CD4-positive, alpha-beta T cell (primary cell): Measurements from ENCODE around the gene PDE7B. TPM values are rescaled to one million over a fixed set of nuclear protein-coding genes. Genes with fewer than 3 reads are reported as not detected.

ENCODE experiments used
- ATAC-seq: fragments of 200-7000 bp; cut with Tn5 transposase; one replicate; pipeline ENCODE4 v1.10.0; 2022; ENCODE audit warnings: mild to moderate bottlenecking; ENCODE audit not compliant: poor library complexity
- CTCF ChIA-PET: fragments of 350-600 bp; sonication (Branson Sonifier 250); formaldehyde crosslinking; loops from one replicate; lab custom pipeline; 2021; ENCODE audit warnings: antibody characterized with exemption, inconsistent platforms; lab: Charles Lee
- POLR2A ChIA-PET: fragments of 350-600 bp; sonication (Branson Sonifier 250); formaldehyde crosslinking; loops from one replicate; lab custom pipeline; 2021; ENCODE audit warnings: antibody characterized with exemption, inconsistent platforms; lab: Charles Lee
- DNase-seq, 14 experiments: peaks; one replicate each; pipeline ENCODE4 v3.0.0-alpha.2; 2013 to 2020; ENCODE audit warnings: mixed read lengths in 2 of 14
- H3K27ac ChIP-seq, 2 donors: one replicate each; pipeline versions ENCODE4 v1.5.1 to v1.7.0; 2013; ENCODE audit warnings: low read length in 2 of 2, low read depth in 1 of 2, mild to moderate bottlenecking in 1 of 2
- H3K27me3 ChIP-seq, 2 experiments: 1 replicate in 1 of 2; 2 replicates in 1 of 2; pipeline versions ENCODE4 v1.6.1 to v1.7.0; 2013; ENCODE audit warnings: low read length in 2 of 2, control low read depth in 1 of 2, mild to moderate bottlenecking in 1 of 2, moderate library complexity in 1 of 2; ENCODE audit not compliant: insufficient read depth in 2 of 2, control insufficient read depth in 1 of 2
- H3K36me3 ChIP-seq: one replicate; pipeline ENCODE4 v1.6.1; 2013; ENCODE audit warnings: low read length, control low read depth; ENCODE audit not compliant: insufficient read depth
- H3K4me1 ChIP-seq: one replicate; pipeline ENCODE4 v1.6.1; 2013; ENCODE audit warnings: low read length, control low read depth; ENCODE audit not compliant: insufficient read depth
- H3K4me3 ChIP-seq: one replicate; pipeline ENCODE4 v1.5.1; 2013; ENCODE audit warnings: mild to moderate bottlenecking, low read length, moderate library complexity
- H3K9me3 ChIP-seq, 2 experiments: 1 replicate in 1 of 2; 2 replicates in 1 of 2; pipeline versions ENCODE4 v1.6.1 to v1.7.0; 2013; ENCODE audit warnings: low read length in 2 of 2, mild to moderate bottlenecking in 2 of 2, control low read depth in 1 of 2, moderate library complexity in 1 of 2; ENCODE audit not compliant: control insufficient read depth in 1 of 2, insufficient read depth in 1 of 2
- H3K27ac Mint-ChIP-seq: one replicate; pipeline ENCODE4 v1.8.0; 2020; ENCODE audit warnings: mixed read lengths
- H3K27me3 Mint-ChIP-seq: one replicate; pipeline ENCODE4 v1.8.0; 2021; ENCODE audit warnings: mixed read lengths
- H3K36me3 Mint-ChIP-seq: one replicate; pipeline ENCODE4 v1.8.0; 2021; ENCODE audit warnings: low read depth, mixed read lengths
- H3K4me1 Mint-ChIP-seq: one replicate; pipeline ENCODE4 v1.8.0; 2021; ENCODE audit warnings: low read depth, mixed read lengths
- H3K4me3 Mint-ChIP-seq: one replicate; pipeline ENCODE4 v1.8.0; 2020; ENCODE audit warnings: mild to moderate bottlenecking, mixed read lengths
- H3K9me3 Mint-ChIP-seq: one replicate; pipeline ENCODE4 v1.8.0; 2020; ENCODE audit warnings: mixed read lengths
- CTCF ChIP-seq: fragments of 200-600 bp; IDR thresholded peaks from one replicate; pipeline ENCODE4 v1.8.0; 2022; ENCODE audit warnings: antibody characterized with exemption, mild to moderate bottlenecking
- intact Hi-C, 2 experiments: fragments of 100-400 bp; cut with DNase I in 1 of 2; cut with micrococcal nuclease in 1 of 2; formaldehyde crosslinking; loops; one replicate each; pipeline versions ENCODE4 v1.15.1 to v1.9.0; 2023 to 2025; cut with DNase I, micrococcal nuclease
- total RNA-seq, 174 experiments: library from RNA in 2 of 174; stranded (reverse) in 2 of 174; gene quantifications; one replicate each; pipeline ENCODE4 v1.2.3 and lab custom pipeline; 2021 to 2026

The PDE7B gene
- total RNA-seq, 2 experiments from 2014 or later: 0.25 to 0.34 TPM

DNA sequence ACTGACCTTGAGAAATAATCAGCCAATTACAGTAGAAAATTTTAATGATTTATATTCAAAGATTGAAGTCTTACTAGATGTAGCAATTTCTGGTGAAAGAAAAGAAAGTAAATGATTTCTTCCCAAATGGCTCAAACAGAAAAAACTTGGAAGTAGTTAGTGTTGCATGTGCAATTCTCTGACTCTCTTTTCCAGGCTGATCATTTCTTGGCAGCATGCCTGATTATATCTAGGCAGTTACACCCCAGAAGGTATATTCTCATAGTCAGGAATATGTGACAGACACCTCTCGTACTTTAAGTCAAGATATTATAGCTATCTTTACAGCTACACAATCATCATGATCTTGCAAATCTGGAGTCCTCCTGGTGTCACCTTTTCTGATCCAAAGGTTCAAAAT lies 122.9 kb downstream of the PDE7B start:
- no peak overlapping the region for H3K4me3 ChIP-seq
- Mint-ChIP-seq H3K4me3 (no peak overlapping the region), H3K27ac (no peak overlapping the region), H3K4me1 (no peaks in the 10 kb centered on the region), H3K36me3 (no peaks in the 10 kb centered on the region), H3K27me3 (no peaks in the 10 kb centered on the region), H3K9me3 (peaks cover 5% of the 10 kb centered on the region)
- intact Hi-C loops: no loop called here
- no peaks in the 10 kb centered on the region for H3K27me3 ChIP-seq
- no peak overlapping the region for H3K27ac ChIP-seq
- H3K4me1 ChIP-seq: no peaks in the 10 kb centered on the region
- ATAC-seq: no peak
- no peak for DNase-seq
- TF ChIP-seq CTCF: no peak
- no peaks in the 10 kb centered on the region for H3K9me3 ChIP-seq
- POLR2A ChIA-PET: no interaction called here
- CTCF ChIA-PET: no interaction called here
- no peaks in the 10 kb centered on the region for H3K36me3 ChIP-seq

- Histone ChIP-seq H3K4me1 (no peaks in the 10 kb centered on the region), H3K9me3 (no peaks in the 10 kb centered on the region), H3K4me3 (no peak overlapping the region), H3K27ac (no peak overlapping the region), H3K27me3 (no peaks in the 10 kb centered on the region), H3K36me3 (no peaks in the 10 kb centered on the region)
- no peak for TF ChIP-seq CTCF
- H3K4me1 Mint-ChIP-seq: no peaks in the 10 kb centered on the region
- H3K27ac Mint-ChIP-seq: no peak overlapping the region
- ATAC-seq: no peak
- H3K27me3 Mint-ChIP-seq: no peaks in the 10 kb centered on the region
- ChIA-PET POLR2A (no interaction called here), CTCF (no interaction called here)
- intact Hi-C loops: no loop called here
- no peaks in the 10 kb centered on the region for H3K36me3 Mint-ChIP-seq
- DNase-seq: no peak
- no peak overlapping the region for H3K4me3 Mint-ChIP-seq
- H3K9me3 Mint-ChIP-seq: peaks cover 6% of the 10 kb centered on the region
Measured at GRCh38 chr6:135976585-135976984, 125.1 kb downstream of the PDE7B start.

GRCh38 chr6:135983093-135983492 lies 131.6 kb downstream of the PDE7B start:
- TF ChIP-seq CTCF: no peak
- H3K4me3 Mint-ChIP-seq: no peak overlapping the region
- ChIA-PET POLR2A (no interaction called here), CTCF (no interaction called here)
- Histone ChIP-seq H3K4me1 (no peaks in the 10 kb centered on the region), H3K4me3 (no peak overlapping the region), H3K27me3 (no peaks in the 10 kb centered on the region), H3K9me3 (no peaks in the 10 kb centered on the region), H3K36me3 (no peaks in the 10 kb centered on the region), H3K27ac (no peak overlapping the region)
- no peak for ATAC-seq
- H3K4me1 Mint-ChIP-seq: no peaks in the 10 kb centered on the region
- H3K27me3 Mint-ChIP-seq: no peaks in the 10 kb centered on the region
- no peak for DNase-seq
- H3K36me3 Mint-ChIP-seq: no peaks in the 10 kb centered on the region
- peaks cover 3% of the 10 kb centered on the region for H3K9me3 Mint-ChIP-seq
- intact Hi-C loops: no loop called here
- no peak overlapping the region for H3K27ac Mint-ChIP-seq
